H1 (cell line): ENCODE data around the gene SIGLEC12. TPM values are rescaled to one million over a fixed set of nuclear protein-coding genes. Genes with fewer than 3 reads are reported as not detected.

Experiments used
- BACH1 ChIP-seq: IDR thresholded peaks from 2 replicates; pipeline ENCODE4 v1.6.1; 2012; ENCODE audit warnings: low read length, improper control_type of control experiment
- BRCA1 ChIP-seq: IDR thresholded peaks from 2 replicates; pipeline ENCODE4 v1.6.1; 2012; ENCODE audit warnings: low read depth, low read length, improper control_type of control experiment
- FOSL1 ChIP-seq: IDR thresholded peaks from 2 replicates; pipeline ENCODE4 v1.6.1; 2011; ENCODE audit warnings: mild to moderate bottlenecking, low read depth, low read length, moderate library complexity; ENCODE audit not compliant: insufficient read depth
- KDM1A ChIP-seq: fragments of 200-600, 300-600 bp; sonication (generic); IDR thresholded peaks from 2 replicates; pipeline ENCODE4 v1.7.1; 2016; ENCODE audit warnings: mild to moderate bottlenecking, low read length, borderline replicate concordance
- KDM4A ChIP-seq: IDR thresholded peaks from one replicate; pipeline ENCODE4 v1.7.1; 2012; ENCODE audit warnings: low read depth, mild to moderate bottlenecking, moderate library complexity, low read length, inconsistent platforms; ENCODE audit not compliant: severe bottlenecking
- SAP30 ChIP-seq: fragments of 300-600 bp; sonication (generic); IDR thresholded peaks from 2 replicates; pipeline ENCODE4 v1.7.1; 2012; ENCODE audit warnings: low read length, moderate library complexity, mild to moderate bottlenecking, inconsistent platforms; ENCODE audit not compliant: insufficient read depth, insufficient replicate concordance
- polyA plus RNA-seq, 7 experiments: library from polyadenylated mRNA; depleted of rRNA in 3 of 7; stranded (reverse) in 5 of 7; unstranded in 2 of 7; fragments of >200 nt in 5 of 7; fragments of 200-250 nt in 2 of 7; gene quantifications; 1 replicate in 5 of 7; 2 replicates in 1 of 7; 4 replicates in 1 of 7; pipeline versions ENCODE4 v1.2.1 to v1.2.3, GENCODE V29; 2011 to 2013; ENCODE audit warnings: missing spikeins in 2 of 7, mixed read lengths in 2 of 7
- total RNA-seq: library from RNA; stranded (reverse); fragmentation: NEBNext Ultra II Directional; extraction: Animal tissue kit (Norgen Biotek cat#: 25700); gene quantifications from 2 replicates; pipeline ENCODE4 v1.2.1, GENCODE V29; 2021
- TF ChIP-seq, protein P1 (sequence below): fragments of 300-600 bp; sonication (generic); IDR thresholded peaks from 2 replicates; pipeline ENCODE4 v1.7.1; 2012; ENCODE audit warnings: low read length, moderate library complexity, mild to moderate bottlenecking, inconsistent platforms; ENCODE audit not compliant: insufficient replicate concordance

Gene SIGLEC12
- total and polyA plus RNA-seq, 2 of the 8 experiments (the other 6 are each of a cell fraction or from before 2014, with no cell fraction given), result not detected

DNA sequence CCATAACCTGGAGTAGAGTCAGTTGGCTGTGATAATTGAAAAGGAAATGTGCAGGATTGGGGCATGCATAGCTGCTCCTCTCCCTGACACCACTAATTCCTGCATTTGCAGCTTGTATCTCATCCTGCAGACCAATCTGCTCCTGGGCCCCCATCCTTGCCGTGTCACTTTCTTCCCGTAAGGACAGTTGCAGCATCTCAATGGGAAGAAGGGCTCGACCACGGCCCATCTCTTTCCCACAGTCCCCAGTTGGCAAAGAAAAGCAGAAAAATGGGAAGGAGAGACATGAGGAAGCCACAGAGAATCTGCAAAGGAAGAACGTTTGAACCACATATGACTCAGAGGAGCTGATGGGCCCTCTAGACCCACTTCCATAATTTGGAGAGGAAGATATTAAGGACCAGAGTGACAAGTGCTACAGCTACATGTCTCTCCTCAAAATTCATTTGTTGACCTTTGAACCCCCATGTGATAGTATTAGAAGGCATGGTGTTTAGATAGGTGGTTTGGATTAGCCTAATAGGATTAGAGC is 1.8 kb upstream of the SIGLEC12 start (continued):
- TF ChIP-seq, protein P1, sequence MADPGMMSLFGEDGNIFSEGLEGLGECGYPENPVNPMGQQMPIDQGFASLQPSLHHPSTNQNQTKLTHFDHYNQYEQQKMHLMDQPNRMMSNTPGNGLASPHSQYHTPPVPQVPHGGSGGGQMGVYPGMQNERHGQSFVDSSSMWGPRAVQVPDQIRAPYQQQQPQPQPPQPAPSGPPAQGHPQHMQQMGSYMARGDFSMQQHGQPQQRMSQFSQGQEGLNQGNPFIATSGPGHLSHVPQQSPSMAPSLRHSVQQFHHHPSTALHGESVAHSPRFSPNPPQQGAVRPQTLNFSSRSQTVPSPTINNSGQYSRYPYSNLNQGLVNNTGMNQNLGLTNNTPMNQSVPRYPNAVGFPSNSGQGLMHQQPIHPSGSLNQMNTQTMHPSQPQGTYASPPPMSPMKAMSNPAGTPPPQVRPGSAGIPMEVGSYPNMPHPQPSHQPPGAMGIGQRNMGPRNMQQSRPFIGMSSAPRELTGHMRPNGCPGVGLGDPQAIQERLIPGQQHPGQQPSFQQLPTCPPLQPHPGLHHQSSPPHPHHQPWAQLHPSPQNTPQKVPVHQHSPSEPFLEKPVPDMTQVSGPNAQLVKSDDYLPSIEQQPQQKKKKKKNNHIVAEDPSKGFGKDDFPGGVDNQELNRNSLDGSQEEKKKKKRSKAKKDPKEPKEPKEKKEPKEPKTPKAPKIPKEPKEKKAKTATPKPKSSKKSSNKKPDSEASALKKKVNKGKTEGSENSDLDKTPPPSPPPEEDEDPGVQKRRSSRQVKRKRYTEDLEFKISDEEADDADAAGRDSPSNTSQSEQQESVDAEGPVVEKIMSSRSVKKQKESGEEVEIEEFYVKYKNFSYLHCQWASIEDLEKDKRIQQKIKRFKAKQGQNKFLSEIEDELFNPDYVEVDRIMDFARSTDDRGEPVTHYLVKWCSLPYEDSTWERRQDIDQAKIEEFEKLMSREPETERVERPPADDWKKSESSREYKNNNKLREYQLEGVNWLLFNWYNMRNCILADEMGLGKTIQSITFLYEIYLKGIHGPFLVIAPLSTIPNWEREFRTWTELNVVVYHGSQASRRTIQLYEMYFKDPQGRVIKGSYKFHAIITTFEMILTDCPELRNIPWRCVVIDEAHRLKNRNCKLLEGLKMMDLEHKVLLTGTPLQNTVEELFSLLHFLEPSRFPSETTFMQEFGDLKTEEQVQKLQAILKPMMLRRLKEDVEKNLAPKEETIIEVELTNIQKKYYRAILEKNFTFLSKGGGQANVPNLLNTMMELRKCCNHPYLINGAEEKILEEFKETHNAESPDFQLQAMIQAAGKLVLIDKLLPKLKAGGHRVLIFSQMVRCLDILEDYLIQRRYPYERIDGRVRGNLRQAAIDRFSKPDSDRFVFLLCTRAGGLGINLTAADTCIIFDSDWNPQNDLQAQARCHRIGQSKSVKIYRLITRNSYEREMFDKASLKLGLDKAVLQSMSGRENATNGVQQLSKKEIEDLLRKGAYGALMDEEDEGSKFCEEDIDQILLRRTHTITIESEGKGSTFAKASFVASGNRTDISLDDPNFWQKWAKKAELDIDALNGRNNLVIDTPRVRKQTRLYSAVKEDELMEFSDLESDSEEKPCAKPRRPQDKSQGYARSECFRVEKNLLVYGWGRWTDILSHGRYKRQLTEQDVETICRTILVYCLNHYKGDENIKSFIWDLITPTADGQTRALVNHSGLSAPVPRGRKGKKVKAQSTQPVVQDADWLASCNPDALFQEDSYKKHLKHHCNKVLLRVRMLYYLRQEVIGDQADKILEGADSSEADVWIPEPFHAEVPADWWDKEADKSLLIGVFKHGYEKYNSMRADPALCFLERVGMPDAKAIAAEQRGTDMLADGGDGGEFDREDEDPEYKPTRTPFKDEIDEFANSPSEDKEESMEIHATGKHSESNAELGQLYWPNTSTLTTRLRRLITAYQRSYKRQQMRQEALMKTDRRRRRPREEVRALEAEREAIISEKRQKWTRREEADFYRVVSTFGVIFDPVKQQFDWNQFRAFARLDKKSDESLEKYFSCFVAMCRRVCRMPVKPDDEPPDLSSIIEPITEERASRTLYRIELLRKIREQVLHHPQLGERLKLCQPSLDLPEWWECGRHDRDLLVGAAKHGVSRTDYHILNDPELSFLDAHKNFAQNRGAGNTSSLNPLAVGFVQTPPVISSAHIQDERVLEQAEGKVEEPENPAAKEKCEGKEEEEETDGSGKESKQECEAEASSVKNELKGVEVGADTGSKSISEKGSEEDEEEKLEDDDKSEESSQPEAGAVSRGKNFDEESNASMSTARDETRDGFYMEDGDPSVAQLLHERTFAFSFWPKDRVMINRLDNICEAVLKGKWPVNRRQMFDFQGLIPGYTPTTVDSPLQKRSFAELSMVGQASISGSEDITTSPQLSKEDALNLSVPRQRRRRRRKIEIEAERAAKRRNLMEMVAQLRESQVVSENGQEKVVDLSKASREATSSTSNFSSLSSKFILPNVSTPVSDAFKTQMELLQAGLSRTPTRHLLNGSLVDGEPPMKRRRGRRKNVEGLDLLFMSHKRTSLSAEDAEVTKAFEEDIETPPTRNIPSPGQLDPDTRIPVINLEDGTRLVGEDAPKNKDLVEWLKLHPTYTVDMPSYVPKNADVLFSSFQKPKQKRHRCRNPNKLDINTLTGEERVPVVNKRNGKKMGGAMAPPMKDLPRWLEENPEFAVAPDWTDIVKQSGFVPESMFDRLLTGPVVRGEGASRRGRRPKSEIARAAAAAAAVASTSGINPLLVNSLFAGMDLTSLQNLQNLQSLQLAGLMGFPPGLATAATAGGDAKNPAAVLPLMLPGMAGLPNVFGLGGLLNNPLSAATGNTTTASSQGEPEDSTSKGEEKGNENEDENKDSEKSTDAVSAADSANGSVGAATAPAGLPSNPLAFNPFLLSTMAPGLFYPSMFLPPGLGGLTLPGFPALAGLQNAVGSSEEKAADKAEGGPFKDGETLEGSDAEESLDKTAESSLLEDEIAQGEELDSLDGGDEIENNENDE, result no peak
- TF ChIP-seq BRCA1, result no peak
- no peak for TF ChIP-seq FOSL1
- no peak for TF ChIP-seq SAP30
- no peak for TF ChIP-seq KDM1A
- TF ChIP-seq KDM4A, result no peak
- TF ChIP-seq BACH1, result no peak
- TF ChIP-seq, all 59 proteins: peak for 0
